ENCODE measurements around the gene ORAI3. TPM values are rescaled to one million over a fixed set of nuclear protein-coding genes. Genes with fewer than 3 reads are reported as not detected.

Gene ORAI3
- total and polyA plus RNA-seq, 2 of the 13 experiments (the other 11 are each of a cell fraction or from before 2014, with no cell fraction given): 11.4 to 32.0 TPM

GRCh38 chr16:30957456-30958174 lies 8.7 kb downstream of the ORAI3 start, which contains the start of gene SETD1A (continued):
- TF ChIP-seq ARID4A (CRISPR knock-in tag; IDR thresholded peaks at IDR 0.05; ENCODE audit: borderline replicate concordance): peak; percentile 89
- no peak for TF ChIP-seq HMGA1 (CRISPR knock-in tag; conservative IDR thresholded peaks at IDR 0.05)
- 0 out of 2 replicates have a peak, but pooled peaks have one; percentile 68 for TF ChIP-seq ZNF839 (CRISPR knock-in tag; IDR thresholded peaks at IDR 0.05; ENCODE audit: borderline replicate concordance)
- TF ChIP-seq ZNF503 (CRISPR knock-in tag; IDR thresholded peaks at IDR 0.05): peak; percentile 62
- TF ChIP-seq ZSCAN25 (CRISPR knock-in tag; IDR thresholded peaks at IDR 0.05): peak; percentile 42; the same call in 1 of the 2 replicates
- TF ChIP-seq PCBP1 (IDR thresholded peaks at IDR 0.05; ENCODE audit: borderline replicate concordance, low read depth, low read length): peak; percentile 91
- TF ChIP-seq ZNF589 (CRISPR knock-in tag; conservative IDR thresholded peaks at IDR 0.05): no peak
- TF ChIP-seq FOXP1 (IDR thresholded peaks at IDR 0.05): no peak
- no peak for TF ChIP-seq FOXP1 (CRISPR knock-in tag; IDR thresholded peaks at IDR 0.05)
- peak; percentile 53; the same call in 1 of the 2 replicates for TF ChIP-seq FOSL2 (CRISPR knock-in tag; IDR thresholded peaks at IDR 0.05)
- peak; percentile 74; the same call in 1 of the 2 replicates for TF ChIP-seq NR1H2 (CRISPR knock-in tag; IDR thresholded peaks at IDR 0.05; ENCODE audit: borderline replicate concordance, low read depth)
- TF ChIP-seq, protein P1, sequence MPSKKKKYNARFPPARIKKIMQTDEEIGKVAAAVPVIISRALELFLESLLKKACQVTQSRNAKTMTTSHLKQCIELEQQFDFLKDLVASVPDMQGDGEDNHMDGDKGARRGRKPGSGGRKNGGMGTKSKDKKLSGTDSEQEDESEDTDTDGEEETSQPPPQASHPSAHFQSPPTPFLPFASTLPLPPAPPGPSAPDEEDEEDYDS (CRISPR knock-in tag; IDR thresholded peaks at IDR 0.05): peak; percentile 37; the same call in 1 of the 2 replicates
- TF ChIP-seq MAFG (CRISPR knock-in tag; IDR thresholded peaks at IDR 0.05): no peak
- TF ChIP-seq CENPX (CRISPR knock-in tag; IDR thresholded peaks at IDR 0.05): no peak
- TF ChIP-seq, protein P2, sequence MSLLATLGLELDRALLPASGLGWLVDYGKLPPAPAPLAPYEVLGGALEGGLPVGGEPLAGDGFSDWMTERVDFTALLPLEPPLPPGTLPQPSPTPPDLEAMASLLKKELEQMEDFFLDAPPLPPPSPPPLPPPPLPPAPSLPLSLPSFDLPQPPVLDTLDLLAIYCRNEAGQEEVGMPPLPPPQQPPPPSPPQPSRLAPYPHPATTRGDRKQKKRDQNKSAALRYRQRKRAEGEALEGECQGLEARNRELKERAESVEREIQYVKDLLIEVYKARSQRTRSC (CRISPR knock-in tag; IDR thresholded peaks at IDR 0.05; ENCODE audit: low read depth): no peak
- no peak for TF ChIP-seq MAFF (IDR thresholded peaks at IDR 0.05; ENCODE audit: low read depth, low read length)
- peak; percentile 96 for TF ChIP-seq TOPORS (CRISPR knock-in tag; IDR thresholded peaks at IDR 0.05)
- TF ChIP-seq, protein P3, sequence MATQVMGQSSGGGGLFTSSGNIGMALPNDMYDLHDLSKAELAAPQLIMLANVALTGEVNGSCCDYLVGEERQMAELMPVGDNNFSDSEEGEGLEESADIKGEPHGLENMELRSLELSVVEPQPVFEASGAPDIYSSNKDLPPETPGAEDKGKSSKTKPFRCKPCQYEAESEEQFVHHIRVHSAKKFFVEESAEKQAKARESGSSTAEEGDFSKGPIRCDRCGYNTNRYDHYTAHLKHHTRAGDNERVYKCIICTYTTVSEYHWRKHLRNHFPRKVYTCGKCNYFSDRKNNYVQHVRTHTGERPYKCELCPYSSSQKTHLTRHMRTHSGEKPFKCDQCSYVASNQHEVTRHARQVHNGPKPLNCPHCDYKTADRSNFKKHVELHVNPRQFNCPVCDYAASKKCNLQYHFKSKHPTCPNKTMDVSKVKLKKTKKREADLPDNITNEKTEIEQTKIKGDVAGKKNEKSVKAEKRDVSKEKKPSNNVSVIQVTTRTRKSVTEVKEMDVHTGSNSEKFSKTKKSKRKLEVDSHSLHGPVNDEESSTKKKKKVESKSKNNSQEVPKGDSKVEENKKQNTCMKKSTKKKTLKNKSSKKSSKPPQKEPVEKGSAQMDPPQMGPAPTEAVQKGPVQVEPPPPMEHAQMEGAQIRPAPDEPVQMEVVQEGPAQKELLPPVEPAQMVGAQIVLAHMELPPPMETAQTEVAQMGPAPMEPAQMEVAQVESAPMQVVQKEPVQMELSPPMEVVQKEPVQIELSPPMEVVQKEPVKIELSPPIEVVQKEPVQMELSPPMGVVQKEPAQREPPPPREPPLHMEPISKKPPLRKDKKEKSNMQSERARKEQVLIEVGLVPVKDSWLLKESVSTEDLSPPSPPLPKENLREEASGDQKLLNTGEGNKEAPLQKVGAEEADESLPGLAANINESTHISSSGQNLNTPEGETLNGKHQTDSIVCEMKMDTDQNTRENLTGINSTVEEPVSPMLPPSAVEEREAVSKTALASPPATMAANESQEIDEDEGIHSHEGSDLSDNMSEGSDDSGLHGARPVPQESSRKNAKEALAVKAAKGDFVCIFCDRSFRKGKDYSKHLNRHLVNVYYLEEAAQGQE (IDR thresholded peaks at IDR 0.05; ENCODE audit: borderline replicate concordance in 1 of 2, low read depth in 1 of 2, low read length in 2 of 2): no peak
- TF ChIP-seq ZKSCAN8 (CRISPR knock-in tag; IDR thresholded peaks at IDR 0.05; ENCODE audit: borderline replicate concordance): peak; percentile 56; the same call in 1 of the 2 replicates
